GM18508 (cell line): ENCODE results near the gene LGALS4.
"Not testable (repeated sequence)": the region's sequence is repeated elsewhere in the genome, so short reads cannot be mapped to it uniquely, and the experiment has no call there.

Experiments used
- ATAC-seq: cut with Tn5 transposase; IDR thresholded peaks from one replicate; pipeline ENCODE4 v1.9.1; 2021; ENCODE audit warnings: moderate number of reproducible peaks; ENCODE audit not compliant: insufficient read depth, unreplicated experiment

Gene LGALS4

GRCh38 chr19:38778733-38779132 lies 34.0 kb downstream of the LGALS4 start:
- ATAC-seq: no peak

- ATAC-seq: no peak
These were observed 38.4 kb downstream of the LGALS4 start for GRCh38 chr19:38774181-38774950.

- ATAC-seq: no peak
These were observed 39.1 kb downstream of the LGALS4 start, which contains the start of gene LGALS7 for GRCh38 chr19:38773469-38774177. Gene LGALS7, minus strand, starts transcription at chr19:38773517. Its CDS starts 25 bp downstream, at chr19:38773492.

GRCh38 chr19:38771569-38771968 lies 41.2 kb downstream of the LGALS4 start:
- ATAC-seq: not testable (repeated sequence)

- ATAC-seq: not testable (repeated sequence)
These were observed 41.8 kb downstream of the LGALS4 start for GRCh38 chr19:38770949-38771275.

- not testable (repeated sequence) for ATAC-seq
These were observed 42.4 kb downstream of the LGALS4 start for GRCh38 chr19:38770228-38770948.

- ATAC-seq: no peak
These were observed 43.0 kb downstream of the LGALS4 start for GRCh38 chr19:38769635-38770211.

- no peak for ATAC-seq
These were observed 46.3 kb downstream of the LGALS4 start for GRCh38 chr19:38766276-38767047.

GRCh38 chr19:38765214-38765613 lies 47.5 kb downstream of the LGALS4 start:
- no peak for ATAC-seq

GRCh38 chr19:38763795-38764220 lies 48.9 kb downstream of the LGALS4 start:
- ATAC-seq: no peak

GRCh38 chr19:38761884-38762389 lies 50.8 kb downstream of the LGALS4 start:
- ATAC-seq: not testable (repeated sequence)

- not testable (repeated sequence) for ATAC-seq
These were observed 51.8 kb downstream of the LGALS4 start for GRCh38 chr19:38760805-38761517.

GRCh38 chr19:38759590-38760003 lies 53.1 kb downstream of the LGALS4 start:
- ATAC-seq: no peak

GRCh38 chr19:38754196-38754595 lies 58.5 kb downstream of the LGALS4 start:
- ATAC-seq: not testable (repeated sequence)

- not testable (repeated sequence) for ATAC-seq
These were observed 59.0 kb downstream of the LGALS4 start for GRCh38 chr19:38753783-38754182.
